ENCODE measurements around the gene FCER1A. TPM values are rescaled to one million over a fixed set of nuclear protein-coding genes. Genes with fewer than 3 reads are reported as not detected.

Gene FCER1A
- total RNA-seq (1 to 10 TPM in 2 of 7 donors, under 1 TPM in 1, not detected in 4; 0.43 to 1.6 (median 1.3) TPM), polyA plus RNA-seq (1 to 10 TPM in 1 of 3 donors, not detected in 2; 1.7 TPM)
- long read RNA-seq, donor 1, result 0 reads
- long read RNA-seq, donor 2, result 0 reads

GRCh38 chr1:159302095-159302494 lies at the start of gene FCER1A:
FCER1A (plus strand) TSS chr1:159302336; CDS start chr1:159302365, 29 bp downstream.
- TF ChIP-seq CTCF (IDR thresholded peaks at IDR 0.05 in 8 of 11, conservative IDR thresholded peaks at IDR 0.05 in 3 of 11) (no peak), POLR2A (IDR thresholded peaks at IDR 0.05) (no peak), POLR2AphosphoS5 (IDR thresholded peaks at IDR 0.05) (no peak)
- intact Hi-C loops (cut with DNase I; ENCODE audit: low total_unique reads), result no loop called here

GRCh38 chr1:159261311-159261710 lies 40.8 kb upstream of the FCER1A start:
- TF ChIP-seq POLR2AphosphoS5 (IDR thresholded peaks at IDR 0.05) (no peak), CTCF (IDR thresholded peaks at IDR 0.05 in 8 of 11, conservative IDR thresholded peaks at IDR 0.05 in 3 of 11) (no peak), POLR2A (IDR thresholded peaks at IDR 0.05) (no peak)
- H3K9me3 ChIP-seq, result peaks cover 0 to 9% (median 3%) of the 10 kb centered on the region in 8 donors
- peaks cover 0 to 4% (median 0%) of the 10 kb centered on the region in 7 donors for H3K27me3 ChIP-seq (replicated peaks in 1 of 7)
- H3K36me3 ChIP-seq, result no peaks in the 10 kb centered on the region
- no peak overlapping the region for H3K27ac ChIP-seq
- no peak overlapping the region for H3K4me3 ChIP-seq
- intact Hi-C loops (cut with DNase I; ENCODE audit: low total_unique reads), result no loop called here
- H3K4me1 ChIP-seq, result no peaks in the 10 kb centered on the region
- no peak for DNase-seq

More at GRCh38 chr1:159302095-159302494, at the start of gene FCER1A:
- no peaks in the 10 kb centered on the region for H3K4me1 ChIP-seq
- H3K9me3 ChIP-seq, result no peaks in the 10 kb centered on the region
- H3K27me3 ChIP-seq (replicated peaks in 1 of 7), result peaks cover 0 to 22% (median 0%) of the 10 kb centered on the region in 7 donors
- no peak within 1 kb of the TSS for H3K4me3 ChIP-seq
- H3K36me3 ChIP-seq, result no peaks in the 10 kb centered on the region
- 89 to 100% (median 90%) methylated on average over 1 of the region's 1 CpG for WGBS, 5 donors
- H3K27ac ChIP-seq, result no peak within 1 kb of the TSS
- no peak for DNase-seq

- intact Hi-C loops (cut with DNase I; ENCODE audit: low total_unique reads), result no loop called here
- TF ChIP-seq POLR2A (IDR thresholded peaks at IDR 0.05) (no peak), CTCF (IDR thresholded peaks at IDR 0.05 in 8 of 11, conservative IDR thresholded peaks at IDR 0.05 in 3 of 11) (no peak), POLR2AphosphoS5 (IDR thresholded peaks at IDR 0.05) (no peak)
- H3K4me3 ChIP-seq, result no peak overlapping the region
- DNase-seq, result no peak
- no peak overlapping the region for H3K27ac ChIP-seq
- WGBS, 5 donors, result 81 to 95% (median 89%) methylated on average over 2 of the region's 2 CpGs
- H3K36me3 ChIP-seq, result no peaks in the 10 kb centered on the region
- no peaks in the 10 kb centered on the region for H3K4me1 ChIP-seq
- peaks cover 0 to 3% (median 0%) of the 10 kb centered on the region in 8 donors for H3K9me3 ChIP-seq
- H3K27me3 ChIP-seq (replicated peaks in 1 of 7), result peaks cover 0 to 10% (median 0%) of the 10 kb centered on the region in 7 donors
Observed at GRCh38 chr1:159261721-159262494, 40.2 kb upstream of the FCER1A start.

GRCh38 chr1:159266832-159267231 lies 35.3 kb upstream of the FCER1A start:
- H3K9me3 ChIP-seq, result no peaks in the 10 kb centered on the region
- WGBS, 5 donors, result 68 to 86% (median 77%) methylated on average over 3 of the region's 3 CpGs

More at GRCh38 chr1:159266832-159267231, 35.3 kb upstream of the FCER1A start:
- H3K36me3 ChIP-seq, result no peaks in the 10 kb centered on the region
- no peaks in the 10 kb centered on the region for H3K4me1 ChIP-seq
- no peak for DNase-seq
- peaks cover 0 to 20% (median 0%) of the 10 kb centered on the region in 7 donors for H3K27me3 ChIP-seq (replicated peaks in 1 of 7)
- no peak overlapping the region for H3K27ac ChIP-seq
- TF ChIP-seq POLR2AphosphoS5 (IDR thresholded peaks at IDR 0.05) (no peak), POLR2A (IDR thresholded peaks at IDR 0.05) (no peak), CTCF (IDR thresholded peaks at IDR 0.05 in 8 of 11, conservative IDR thresholded peaks at IDR 0.05 in 3 of 11) (no peak)
- H3K4me3 ChIP-seq, result no peak overlapping the region
- intact Hi-C loops (cut with DNase I; ENCODE audit: low total_unique reads), result no loop called here

Data from spleen (tissue), 13 donors.